HG03432 (cell line): ENCODE results near the gene TSPOAP1.

Source experiments
- ATAC-seq: cut with Tn5 transposase; IDR thresholded peaks from one replicate; pipeline ENCODE4 v1.9.1; 2021; ENCODE audit warnings: mild to moderate bottlenecking, moderate library complexity; ENCODE audit not compliant: unreplicated experiment

TSPOAP1 gene

DNA sequence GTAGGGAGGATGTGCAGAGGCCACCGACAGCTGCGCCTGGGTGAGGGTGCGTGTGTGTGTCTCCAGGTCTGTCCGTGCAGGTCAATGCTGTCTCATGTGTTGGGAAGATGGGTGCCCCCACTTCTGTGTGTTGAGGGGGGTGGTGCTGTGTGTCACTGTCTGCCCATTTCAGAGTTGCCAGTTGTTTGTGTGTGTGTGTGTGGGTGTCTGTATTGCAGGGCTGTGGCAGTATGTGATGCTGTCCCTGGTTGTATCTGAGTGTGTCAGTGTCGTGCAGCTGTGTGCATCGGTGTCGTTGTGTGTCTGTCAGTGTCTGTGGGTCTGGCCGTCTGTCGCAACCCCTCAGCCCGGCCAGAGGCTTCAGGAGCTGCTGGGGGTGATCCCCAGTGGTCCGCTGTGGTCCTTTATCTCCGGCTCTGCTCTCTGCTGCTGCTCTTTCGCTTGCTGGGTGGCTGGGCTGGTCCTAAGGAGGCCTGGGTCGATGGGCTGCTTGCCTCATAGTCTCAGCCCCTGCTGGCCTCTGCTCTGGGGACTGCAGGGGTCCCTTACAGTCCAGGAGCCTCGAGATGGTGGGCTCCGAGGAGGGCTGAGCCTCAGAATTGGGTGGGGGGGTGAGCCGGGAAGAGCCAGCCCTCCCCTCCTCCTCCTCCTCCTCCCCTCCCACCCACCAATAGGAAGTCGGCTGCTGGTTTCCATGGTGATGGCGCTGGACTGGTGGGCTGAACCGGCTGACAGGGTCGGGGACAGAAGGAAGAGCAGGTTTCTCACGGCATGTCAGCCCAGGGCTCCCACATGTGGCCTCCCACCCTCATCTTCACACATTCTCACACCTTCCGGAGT, at the start of gene TSPOAP1:
TSS of gene TSPOAP1 (minus strand) at position 601 of the 840 bp plus-strand sequence. CDS start 875 bp downstream, outside the sequence.
- ATAC-seq, result peak; percentile 13

DNA sequence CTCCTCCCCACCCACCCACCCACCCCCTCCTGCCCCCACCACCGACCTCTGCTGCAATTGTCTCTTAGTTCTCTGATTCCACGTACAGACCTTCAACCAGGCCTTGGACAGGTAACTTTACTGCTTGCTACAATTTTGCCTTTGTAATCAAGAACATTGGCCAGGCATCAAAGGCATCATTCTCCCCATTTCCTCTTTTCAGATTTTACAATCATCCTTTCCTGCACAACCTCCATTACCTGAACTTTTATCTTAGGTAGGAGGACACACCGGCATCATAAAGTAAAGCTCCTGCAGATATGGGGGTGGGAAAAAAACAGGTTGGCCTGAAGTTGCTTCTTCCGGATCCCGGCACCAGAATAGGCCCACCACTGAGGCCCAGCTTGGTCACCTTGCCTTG, 49.1 kb upstream of the TSPOAP1 start:
- ATAC-seq, result no peak

GRCh38 chr17:58377093-58377601, 48.6 kb upstream of the TSPOAP1 start:
- no peak for ATAC-seq

DNA sequence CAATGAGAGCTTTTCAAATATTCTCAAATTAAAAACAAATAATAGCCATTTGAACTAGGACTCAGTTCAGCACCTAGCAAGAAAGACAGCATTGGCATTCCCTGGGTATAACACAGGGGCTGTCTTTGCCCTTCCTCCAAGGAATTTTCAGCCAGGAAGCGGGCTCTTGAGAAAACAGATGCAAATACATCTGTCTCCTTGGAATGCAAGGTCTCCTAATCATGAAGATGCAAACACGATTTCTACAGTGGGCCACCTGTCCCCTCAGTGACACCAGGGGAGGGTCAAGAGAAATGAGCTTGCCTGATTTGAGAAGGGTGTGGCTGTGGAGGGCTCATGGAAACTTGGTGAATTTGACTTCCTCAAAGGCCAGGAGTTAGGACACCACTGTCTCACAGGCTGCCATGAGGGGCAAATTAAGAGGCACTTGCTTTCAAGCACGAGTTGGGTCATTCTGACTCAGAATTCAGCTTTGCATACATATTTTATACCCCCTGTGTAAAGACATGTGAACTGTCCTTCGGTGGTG, 47.9 kb upstream of the TSPOAP1 start:
- no peak for ATAC-seq

GRCh38 chr17:58375811-58376210, 47.2 kb upstream of the TSPOAP1 start:
- ATAC-seq, result no peak

DNA sequence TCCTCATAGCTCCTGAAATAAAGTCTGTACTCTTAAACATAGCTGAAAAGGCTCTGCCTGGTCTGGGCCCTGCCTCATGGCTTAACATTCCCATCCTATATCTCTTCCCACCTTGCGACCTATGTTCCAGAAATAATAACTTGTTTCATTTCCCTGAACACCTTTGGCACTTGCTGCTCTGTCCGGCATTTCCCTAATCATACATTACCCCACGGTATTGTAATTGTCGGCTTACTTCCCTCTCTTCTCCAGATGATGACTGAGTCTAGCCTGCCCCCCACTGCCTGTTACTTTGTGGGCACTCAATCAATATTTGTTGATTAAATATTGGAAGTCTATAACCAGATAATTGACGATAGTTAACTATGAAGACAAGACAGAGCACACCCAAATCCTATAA, 46.7 kb upstream of the TSPOAP1 start:
- ATAC-seq, result no peak

DNA sequence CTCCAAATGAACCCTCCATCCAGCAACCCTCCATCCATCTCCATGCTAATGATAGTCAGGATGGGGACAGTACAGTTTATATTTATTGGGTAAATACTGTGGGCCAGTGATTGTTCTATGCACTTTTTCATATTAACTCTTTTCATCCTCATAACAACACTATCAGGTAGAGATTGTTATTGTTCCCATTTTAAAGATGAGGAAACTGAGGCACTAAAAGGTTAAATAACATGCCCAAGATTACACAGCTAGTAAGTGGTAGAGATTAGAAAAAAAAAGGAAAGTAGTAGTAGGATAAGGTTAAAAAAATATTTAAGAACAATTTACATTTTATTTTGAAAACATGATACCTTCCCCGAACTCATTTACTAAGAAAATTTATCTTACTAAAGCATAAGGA, 45.3 kb upstream of the TSPOAP1 start:
- no peak for ATAC-seq

GRCh38 chr17:58373003-58373402, 44.4 kb upstream of the TSPOAP1 start:
- ATAC-seq, result no peak

GRCh38 chr17:58371300-58371950, 42.8 kb upstream of the TSPOAP1 start:
- ATAC-seq, result no peak

- no peak for ATAC-seq
These were observed 42.1 kb upstream of the TSPOAP1 start for GRCh38 chr17:58370716-58371115.

- ATAC-seq, result no peak
These were observed 41.7 kb upstream of the TSPOAP1 start for GRCh38 chr17:58370309-58370708.

GRCh38 chr17:58369214-58370031, 40.8 kb upstream of the TSPOAP1 start:
- no peak for ATAC-seq

DNA sequence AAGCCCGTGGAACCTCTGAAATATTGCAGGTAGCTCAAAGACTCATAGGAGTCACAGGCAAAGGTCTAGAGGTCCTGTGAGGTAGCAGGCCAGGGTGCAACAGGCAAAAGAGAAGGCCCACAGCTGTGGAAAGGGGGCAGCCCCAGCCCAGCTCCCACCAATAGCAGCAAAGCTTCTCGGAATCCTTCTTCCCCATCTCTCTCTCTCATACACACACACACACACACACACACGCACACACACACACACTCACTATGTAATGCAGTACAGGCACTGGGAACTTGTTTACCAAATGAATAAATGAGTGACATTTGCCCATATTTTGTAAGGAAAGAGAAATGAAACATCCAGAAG, 40.2 kb upstream of the TSPOAP1 start:
- no peak for ATAC-seq

- ATAC-seq, result no peak
These were observed 38.9 kb upstream of the TSPOAP1 start for GRCh38 chr17:58367461-58367860.

DNA sequence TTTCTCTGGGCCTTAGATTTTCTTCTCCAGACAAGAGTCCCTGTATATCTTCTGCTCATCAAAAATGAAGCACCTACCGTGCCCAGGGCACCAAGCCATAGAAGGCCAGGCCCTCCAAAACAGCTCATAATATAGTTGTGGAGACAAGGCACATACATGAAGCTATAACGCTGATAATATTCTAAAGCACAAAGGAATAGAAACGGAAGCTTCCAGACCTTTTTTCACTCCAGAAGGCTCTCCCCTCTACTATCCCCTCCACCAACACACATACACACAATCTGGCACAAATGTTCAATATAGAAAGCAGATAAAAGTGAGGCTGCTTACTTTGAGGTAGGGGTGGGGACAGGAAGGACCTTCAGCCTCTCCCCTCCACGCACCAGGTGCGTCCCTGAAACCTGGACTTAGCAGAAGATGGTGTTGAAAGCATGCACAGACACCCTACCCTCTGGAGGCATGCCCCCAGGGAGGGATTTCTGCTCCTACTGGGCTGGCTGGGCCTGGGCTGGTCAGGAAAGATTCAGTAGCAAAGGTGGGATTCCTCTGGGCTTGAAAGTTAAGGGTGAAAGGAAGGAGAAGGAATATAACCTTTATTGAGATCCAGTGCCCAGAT, 37.5 kb upstream of the TSPOAP1 start:
- ATAC-seq, result no peak

DNA sequence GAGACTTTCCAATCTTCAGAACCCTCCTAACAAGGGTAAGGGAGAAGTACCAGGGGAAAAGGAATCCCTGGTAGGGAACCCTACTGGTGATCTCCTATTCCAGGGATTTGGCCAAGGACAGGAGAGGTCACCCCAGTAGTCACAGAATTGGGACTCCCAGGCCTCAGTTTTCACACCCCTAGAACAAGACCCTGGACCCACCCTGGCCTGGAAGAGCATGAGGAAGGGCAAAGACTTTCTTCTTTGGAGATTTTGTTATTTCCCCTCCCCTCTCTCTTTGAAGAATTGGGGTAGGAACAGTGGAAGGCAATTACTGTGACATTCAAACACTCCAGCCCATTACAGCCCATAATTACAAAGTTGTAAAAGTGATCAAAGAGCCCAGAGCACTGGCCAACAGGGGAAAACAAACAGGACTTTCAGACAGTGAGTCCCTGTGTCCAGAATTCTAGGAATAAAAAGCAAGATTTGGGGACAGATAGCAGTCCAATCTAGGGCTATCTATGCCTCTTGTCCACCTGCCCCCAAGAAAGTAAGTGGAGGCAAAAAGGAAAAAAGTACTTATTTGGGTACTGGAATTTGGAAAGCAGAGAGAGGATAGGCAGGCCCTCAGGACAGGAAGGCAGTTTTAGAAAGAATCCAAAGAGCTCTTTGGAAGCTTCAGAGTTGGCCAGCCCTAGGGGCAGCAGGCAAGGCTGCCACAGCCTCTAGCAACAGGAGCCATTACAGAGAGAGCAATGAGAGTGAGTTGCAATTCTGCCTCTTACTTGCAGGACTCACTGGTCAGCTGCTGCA, 36.8 kb upstream of the TSPOAP1 start:
- ATAC-seq, result no peak

GRCh38 chr17:58364270-58364942, 35.8 kb upstream of the TSPOAP1 start:
- no peak for ATAC-seq

DNA sequence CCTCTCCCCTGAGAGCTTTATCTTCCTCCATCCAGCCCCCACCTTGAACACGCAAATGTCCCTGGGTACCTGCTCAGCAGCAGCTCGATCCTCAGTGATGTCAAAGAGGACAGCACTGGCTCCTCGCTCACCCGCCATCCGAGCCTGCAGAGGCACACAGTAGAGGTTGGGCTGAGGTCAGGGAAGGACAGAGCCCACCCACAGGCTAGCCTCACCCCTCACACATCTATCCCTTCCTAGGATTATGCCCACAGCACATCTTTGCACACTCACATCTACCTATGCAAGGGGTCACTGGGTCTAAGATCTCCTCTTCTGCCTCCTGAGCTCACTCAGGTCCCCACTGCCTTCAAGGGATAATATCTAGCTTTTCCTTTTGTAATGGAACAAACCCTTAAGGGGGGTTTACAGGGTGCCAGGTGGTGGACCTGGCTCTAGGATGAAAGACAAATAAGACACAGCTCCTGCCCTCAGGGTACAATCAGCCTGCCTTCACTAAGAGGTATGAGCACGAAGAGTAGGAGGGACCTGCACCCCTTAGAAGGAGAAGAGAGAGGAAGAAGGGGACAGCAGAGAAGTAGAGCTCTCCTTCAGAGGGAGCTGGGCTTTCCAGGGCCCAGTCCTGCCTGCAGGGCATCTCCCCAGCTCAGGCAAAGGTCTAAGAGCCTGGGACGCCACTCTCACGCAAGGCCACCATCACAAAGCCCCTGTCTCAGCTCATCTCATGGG, 35.0 kb upstream of the TSPOAP1 start:
- ATAC-seq, result no peak
